T-helper 1 cell (primary cell): ENCODE results near the gene CLASRP.
"Not testable (repeated sequence)": the region's sequence is repeated elsewhere in the genome, so short reads cannot be mapped to it uniquely, and the experiment has no call there.

ENCODE experiments used
- DNase-seq, 5 donors: peaks; one replicate each; pipeline ENCODE4 v3.0.0-alpha.2; 2012 to 2020

CLASRP gene

GRCh38 chr19:45103508-45104319 lies 64.9 kb downstream of the CLASRP start:
- no peak for DNase-seq

DNA sequence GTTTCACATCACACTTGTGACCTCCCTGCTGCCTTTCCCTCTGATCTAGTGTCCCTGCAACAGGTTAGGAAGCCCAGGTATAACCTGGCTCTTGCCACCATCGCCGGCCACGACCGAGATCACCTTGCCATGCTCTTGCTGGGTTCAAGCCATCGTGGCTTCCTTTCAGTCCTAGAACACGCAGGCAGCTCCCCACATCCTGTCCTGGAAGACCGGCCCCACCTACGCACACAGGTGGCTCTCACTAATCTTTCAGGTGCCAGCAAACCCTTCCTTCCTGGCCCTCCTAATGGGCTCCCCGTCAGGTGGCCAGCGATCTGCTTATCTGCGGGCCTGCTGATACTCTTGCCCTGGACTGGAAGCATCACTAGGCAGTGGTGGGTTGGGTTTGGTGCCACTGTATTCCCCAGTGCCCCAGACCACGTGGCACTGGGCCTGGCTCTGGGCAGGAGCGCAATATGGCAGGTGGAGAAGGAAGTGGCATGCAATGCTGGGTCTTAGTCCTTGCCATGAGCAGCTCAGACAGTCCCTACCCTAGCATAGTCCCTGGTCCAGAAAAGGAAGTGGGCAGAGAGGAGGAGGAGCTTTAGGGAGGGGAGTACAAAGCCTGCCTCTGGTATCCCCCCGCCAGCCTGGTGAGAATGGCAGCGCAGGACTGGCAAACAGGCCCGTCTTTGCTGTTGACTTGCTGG lies 66.0 kb downstream of the CLASRP start:
- no peak for DNase-seq

DNA sequence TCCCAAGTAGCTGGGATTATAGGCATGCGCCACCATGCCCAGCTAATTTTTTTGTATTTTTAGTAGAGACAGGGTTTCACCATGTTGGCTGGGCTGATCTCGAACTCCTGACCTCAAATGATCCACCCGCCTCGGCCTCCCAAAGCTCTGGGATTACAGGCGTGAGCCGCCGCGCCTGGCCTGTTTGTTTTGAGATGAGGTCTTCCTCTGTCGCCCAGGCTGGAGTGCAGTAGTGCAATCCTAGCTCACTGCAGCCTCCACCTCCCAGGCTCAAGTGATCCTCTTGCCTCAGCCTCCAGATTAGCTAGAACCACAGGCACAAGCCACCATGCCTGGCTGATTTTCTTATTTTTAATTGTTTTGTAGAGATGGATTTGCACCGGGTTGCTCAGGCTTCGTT lies 67.5 kb downstream of the CLASRP start:
- DNase-seq: not testable (repeated sequence)

GRCh38 chr19:45107621-45108150 lies 68.8 kb downstream of the CLASRP start:
- no peak for DNase-seq

- DNase-seq: no peak
These were observed 72.0 kb downstream of the CLASRP start for GRCh38 chr19:45110851-45111266.

DNA sequence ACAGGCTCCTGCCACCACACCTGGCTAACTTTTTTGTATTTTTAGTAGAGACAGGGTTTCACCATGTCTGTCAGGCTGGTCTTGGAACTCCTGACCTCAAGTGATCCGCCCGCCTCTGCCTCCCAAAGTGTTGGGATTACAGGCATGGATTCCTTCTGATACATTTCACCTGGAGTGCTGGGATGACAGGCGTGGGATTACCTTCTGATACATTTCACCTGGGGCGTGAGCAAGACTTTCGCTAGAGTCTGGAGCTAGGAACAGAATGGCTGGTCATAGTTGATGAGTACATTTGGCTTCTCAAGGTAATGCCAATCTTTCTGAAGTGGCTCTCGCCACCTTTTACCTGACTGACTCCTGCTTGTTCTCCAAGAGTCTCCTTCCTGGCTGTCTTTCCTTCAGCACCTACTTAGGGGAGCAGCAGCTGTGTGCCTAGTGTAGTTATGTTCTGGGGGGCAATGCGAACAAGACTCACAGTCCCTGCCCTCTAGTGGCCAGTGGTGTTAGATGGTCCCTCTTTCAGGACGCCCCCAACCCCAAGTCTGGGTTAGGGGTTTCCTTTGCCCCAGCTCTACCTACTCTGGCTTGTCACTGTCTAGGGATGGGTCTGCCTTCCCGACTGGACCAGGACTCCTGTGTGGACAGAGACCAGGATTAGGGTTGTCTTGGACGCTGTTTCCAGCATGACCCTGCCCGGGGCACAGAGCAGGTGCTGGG lies 73.4 kb downstream of the CLASRP start:
- DNase-seq: no peak

DNA sequence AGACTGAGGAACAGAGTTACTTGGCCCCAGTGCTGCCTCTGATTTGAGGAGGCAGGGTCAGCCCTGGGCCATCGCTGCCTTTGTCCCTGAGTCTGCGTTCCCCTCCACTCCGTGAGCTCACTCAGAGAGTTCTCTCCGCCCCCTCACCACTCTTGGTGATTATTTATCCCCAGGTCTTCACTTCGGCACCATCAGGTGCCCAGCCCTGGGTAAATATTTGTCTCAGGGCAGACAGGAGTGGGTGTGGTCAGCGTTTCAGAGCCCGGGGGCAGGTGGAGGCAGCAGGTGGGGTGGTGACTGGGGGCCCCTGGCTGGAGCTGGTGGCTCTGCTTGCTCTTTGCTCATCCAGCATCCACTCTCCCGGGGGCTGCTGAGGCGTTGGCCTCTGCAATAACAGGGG lies 74.8 kb downstream of the CLASRP start:
- no peak for DNase-seq

GRCh38 chr19:45114116-45114515 lies 75.3 kb downstream of the CLASRP start:
- no peak for DNase-seq

- DNase-seq: no peak
These were observed 77.2 kb downstream of the CLASRP start for GRCh38 chr19:45115809-45116615.

GRCh38 chr19:45117167-45117594 lies 78.3 kb downstream of the CLASRP start:
- peak in 1 of 5 donors; percentile 31 for DNase-seq

DNA sequence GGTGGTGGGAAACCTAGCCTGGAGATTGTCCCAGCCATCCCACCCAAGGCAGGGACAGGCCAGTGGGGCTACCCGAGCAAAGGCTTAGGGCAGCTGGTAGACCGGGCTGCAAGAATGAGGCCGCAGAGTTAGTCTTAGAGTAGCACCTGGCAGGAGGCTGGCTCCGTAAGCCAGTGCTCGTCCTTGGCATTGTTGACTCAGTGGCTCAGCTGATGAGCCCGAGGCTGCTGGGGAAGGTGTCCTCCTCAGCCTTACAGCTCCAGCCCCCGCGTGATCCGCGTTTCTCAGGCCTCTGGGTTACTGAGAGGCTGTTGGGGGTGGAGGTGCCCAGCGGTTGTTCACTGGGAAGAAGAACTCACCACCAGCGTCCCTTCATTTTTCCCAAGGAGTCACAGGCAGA lies 78.8 kb downstream of the CLASRP start:
- no peak for DNase-seq

DNA sequence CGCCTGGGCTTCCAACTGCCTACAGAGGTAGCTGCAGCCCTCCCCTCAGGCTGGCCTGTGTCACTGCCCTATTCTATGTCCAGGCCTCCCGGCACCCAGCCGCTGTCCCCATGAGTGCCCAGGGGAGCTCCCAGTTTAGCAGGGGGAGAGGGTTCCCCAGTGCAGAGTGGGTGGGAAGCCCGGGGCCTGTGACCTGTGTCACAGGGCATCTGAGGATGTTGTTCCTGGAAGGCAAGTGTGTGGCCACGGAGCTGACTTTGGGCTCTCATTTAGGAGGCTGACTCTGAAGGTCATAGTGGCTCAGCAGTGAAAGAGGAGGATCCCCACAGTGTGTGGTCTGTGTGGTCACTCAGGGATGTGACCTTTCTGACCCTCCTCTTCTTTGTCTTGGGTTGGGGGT lies 79.3 kb downstream of the CLASRP start:
- no peak for DNase-seq

DNA sequence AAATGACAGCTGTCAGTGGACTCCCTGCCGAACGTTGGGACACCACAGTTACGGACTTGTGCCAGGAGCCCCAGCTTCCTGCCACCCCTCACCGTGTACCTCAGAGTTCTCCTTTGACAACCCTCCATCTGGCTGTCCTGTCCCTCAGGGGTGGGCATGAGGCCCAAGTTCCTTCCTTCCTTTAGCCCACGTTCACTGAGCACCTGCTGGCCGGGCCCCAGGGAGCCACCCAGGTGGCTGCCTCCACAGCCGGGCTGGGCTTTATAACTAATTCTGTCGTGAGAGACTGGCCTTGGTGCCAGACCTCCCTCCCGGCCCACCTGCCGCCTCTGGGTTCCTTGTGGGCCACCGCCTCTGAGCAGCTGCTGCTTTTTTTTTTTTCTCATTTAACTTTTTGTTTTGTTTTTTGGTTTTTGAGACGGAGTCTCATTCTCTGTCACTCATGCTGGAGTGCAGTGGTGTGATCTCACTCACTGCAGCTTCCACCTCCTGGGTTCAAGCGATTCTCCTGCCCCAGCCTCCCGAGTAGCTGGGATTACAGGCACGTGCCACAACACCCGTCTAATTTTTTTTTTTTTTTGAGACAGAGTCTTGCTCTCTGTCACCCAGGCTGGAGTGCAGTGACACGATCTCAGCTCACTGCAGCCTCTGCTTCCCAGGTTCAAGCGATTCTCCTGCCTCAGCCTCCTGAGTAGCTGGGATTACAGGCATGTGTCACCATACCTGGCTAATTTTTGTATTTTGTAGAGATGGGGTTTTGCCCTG lies 79.9 kb downstream of the CLASRP start:
- DNase-seq: not testable (repeated sequence)

- DNase-seq: no peak
These were observed 80.7 kb downstream of the CLASRP start for GRCh38 chr19:45119582-45119981.
